GM12865 (cell line): Measurements from ENCODE around the gene WRAP73.

Source experiments
- DNase-seq: peaks from one replicate; pipeline ENCODE4 v3.0.0; 2010; ENCODE audit warnings: low read depth
- H3K4me3 ChIP-seq: 2 replicates; pipeline ENCODE4 v1.5.1; 2011; ENCODE audit warnings: mild to moderate bottlenecking, low read depth, low read length, control low read depth
- CTCF ChIP-seq: IDR thresholded peaks from 2 replicates; pipeline ENCODE4 v1.5.1; 2011; ENCODE audit warnings: low read length, control low read depth, low read depth, inconsistent platforms; ENCODE audit not compliant: insufficient read depth; ENCODE audit errors: missing control alignments

The WRAP73 gene

GRCh38 chr1:3668148-3668547 is 18.2 kb upstream of the WRAP73 start:
- no peak for DNase-seq
- TF ChIP-seq CTCF: no peak
- H3K4me3 ChIP-seq: peak overlapping the region; percentile 36

- TF ChIP-seq CTCF: no peak
- peak overlapping the region; percentile 56 for H3K4me3 ChIP-seq
- DNase-seq: peak; percentile 67
These were observed 14.9 kb upstream of the WRAP73 start for GRCh38 chr1:3664700-3665375.

- TF ChIP-seq CTCF: no peak
- DNase-seq: peak; percentile 51
- peak overlapping the region; percentile 56 for H3K4me3 ChIP-seq
These were observed 14.2 kb upstream of the WRAP73 start for GRCh38 chr1:3663999-3664699.

- no peak for DNase-seq
- no peak for TF ChIP-seq CTCF
These were observed 12.3 kb upstream of the WRAP73 start for GRCh38 chr1:3662080-3662671.

GRCh38 chr1:3661631-3662030 is 11.7 kb upstream of the WRAP73 start:
- no peak for TF ChIP-seq CTCF
- DNase-seq: no peak

More at GRCh38 chr1:3662080-3662671, 12.3 kb upstream of the WRAP73 start:
- H3K4me3 ChIP-seq: no peak overlapping the region

GRCh38 chr1:3660704-3661103 is 10.8 kb upstream of the WRAP73 start:
- H3K4me3 ChIP-seq: no peak overlapping the region; the same call in 1 of the 2 replicates
- TF ChIP-seq CTCF: no peak
- no peak for DNase-seq

More at GRCh38 chr1:3661631-3662030, 11.7 kb upstream of the WRAP73 start:
- H3K4me3 ChIP-seq: no peak overlapping the region
